RWPE2 (cell line): ENCODE data around the gene PLEKHB1.

Source experiments
- ATAC-seq: fragments of 200-7000 bp; cut with Tn5 transposase; 3 replicates; pipeline ENCODE4 v1.9.1; 2021; ENCODE audit warnings: low read depth
- DNase-seq: peaks from one replicate; pipeline ENCODE4 v3.0.0-alpha.2; 2020; ENCODE audit warnings: low spot score
- H3K27ac ChIP-seq: fragments of 450-650 bp; 2 replicates; pipeline ENCODE4 v1.5.1; 2017; ENCODE audit warnings: mild to moderate bottlenecking; ENCODE audit not compliant: poor library complexity, severe bottlenecking
- H3K27me3 ChIP-seq: fragments of 250-450 bp; sonication (Bioruptor Pico); 2 replicates; pipeline ENCODE4 v1.5.1; 2021; ENCODE audit warnings: mild to moderate bottlenecking, moderate library complexity; ENCODE audit not compliant: insufficient read depth, poor library complexity, severe bottlenecking
- H3K36me3 ChIP-seq: fragments of 250-450 bp; sonication (Bioruptor Pico); 2 replicates; pipeline ENCODE4 v1.5.1; 2020; ENCODE audit warnings: low read depth, mild to moderate bottlenecking, moderate library complexity
- H3K4me1 ChIP-seq: fragments of 250-450 bp; sonication (Bioruptor Pico); 2 replicates; pipeline ENCODE4 v1.5.1; 2021; ENCODE audit warnings: mild to moderate bottlenecking, moderate library complexity; ENCODE audit not compliant: insufficient read depth, poor library complexity, severe bottlenecking
- H3K4me3 ChIP-seq: fragments of 250-450 bp; sonication (Bioruptor Pico); 2 replicates; pipeline ENCODE4 v1.5.1; 2021; ENCODE audit warnings: mild to moderate bottlenecking, moderate library complexity; ENCODE audit not compliant: severe bottlenecking
- H3K9me3 ChIP-seq: fragments of 250-450 bp; sonication (Bioruptor Pico); 2 replicates; pipeline ENCODE4 v1.5.1; 2021; ENCODE audit warnings: mild to moderate bottlenecking, moderate library complexity; ENCODE audit not compliant: severe bottlenecking
- CTCF ChIP-seq: fragments of 450-650 bp; IDR thresholded peaks from one replicate; pipeline ENCODE4 v1.5.1; 2017; ENCODE audit warnings: mild to moderate bottlenecking, moderate library complexity; ENCODE audit not compliant: poor library complexity, severe bottlenecking

The PLEKHB1 gene

GRCh38 chr11:73710964-73711363 is 64.6 kb downstream of the PLEKHB1 start:
- no peak overlapping the region for H3K27ac ChIP-seq
- H3K4me1 ChIP-seq = no peaks in the 10 kb centered on the region
- no peak overlapping the region for H3K4me3 ChIP-seq
- H3K27me3 ChIP-seq = no peaks in the 10 kb centered on the region
- DNase-seq (no peak), ATAC-seq (no peak)
- H3K36me3 ChIP-seq = peaks cover 75% of the 10 kb centered on the region
- no peak for TF ChIP-seq CTCF
- no peaks in the 10 kb centered on the region for H3K9me3 ChIP-seq
